HCT116 (cell line): ENCODE results near the gene EYA2. TPM values are rescaled to one million over a fixed set of nuclear protein-coding genes. Genes with fewer than 3 reads are reported as not detected.

ENCODE experiments used
- ATAC-seq: fragments of 200-7000 bp; cut with Tn5 transposase; 2 replicates; pipeline ENCODE4 v1.9.1; 2020; ENCODE audit warnings: mild to moderate bottlenecking, moderate library complexity
- BruUV-seq: library from RNA; stranded (reverse); fragments of 400-500 nt; replicated peaks from 2 replicates; lab custom pipeline; 2021; lab: Mats Ljungman, UMichigan
- CTCF ChIA-PET: fragments of 300-600 bp; sonication (Branson Sonifier 250); formaldehyde crosslinking; loops from one replicate; lab custom pipeline; 2021; ENCODE audit warnings: antibody characterized with exemption; lab: Charles Lee
- POLR2A ChIA-PET: fragments of 300-600, 350-600 bp; sonication (Branson Sonifier 250); formaldehyde crosslinking; loops from one replicate; lab custom pipeline; 2021; ENCODE audit warnings: antibody characterized with exemption; lab: Charles Lee
- RAD21 ChIA-PET, 2 experiments: fragments of 300-600 bp; sonication (Branson Sonifier 250); formaldehyde crosslinking; loops; one replicate each; lab custom pipeline; 2023; ENCODE audit warnings: low total read pairs in 2 of 2; ENCODE audit not compliant: uncharacterized antibody in 2 of 2, unreplicated experiment in 2 of 2, low non-redundant PET in 1 of 2; lab: Charles Lee
- DNase-seq: peaks from one replicate; pipeline ENCODE4 v3.0.0-alpha.2; 2010; ENCODE audit warnings: low read depth, low spot score
- H2AFZ ChIP-seq: fragments of 200-600 bp; shearing (Covaris generic), sonication (generic); 2 replicates; pipeline ENCODE4 v1.6.1; 2017; ENCODE audit warnings: low read depth, mixed run types, mixed read lengths, antibody characterized with exemption, low read length; ENCODE audit not compliant: poor library complexity, severe bottlenecking
- H3K27ac ChIP-seq: 2 replicates; pipeline ENCODE4 v1.5.1; 2012; ENCODE audit warnings: low read depth, low read length
- H3K27me3 ChIP-seq: fragments of 200-600 bp; sonication (generic); 2 replicates; pipeline ENCODE4 v1.6.1; 2016; ENCODE audit warnings: mixed run types, low read length, mixed read lengths; ENCODE audit not compliant: insufficient read depth
- H3K36me3 ChIP-seq, 2 experiments: fragments of 200-500 bp in 1 of 2; fragments of 200-600 bp in 1 of 2; sonication (Bioruptor generic) in 1 of 2; sonication (generic) in 1 of 2; 2 replicates each; pipeline versions ENCODE4 v1.5.1 to v1.6.1; 2014 to 2016; ENCODE audit warnings: low read length in 2 of 2, inconsistent platforms in 1 of 2, mixed read lengths in 1 of 2, mixed run types in 1 of 2; ENCODE audit not compliant: insufficient read depth in 2 of 2, control insufficient read depth in 1 of 2
- H3K4me1 ChIP-seq, 2 experiments: fragments of 200-600 bp in 1 of 2; sonication (generic) in 1 of 2; 2 replicates each; pipeline versions ENCODE4 v1.5.1 to v1.6.1; 2012 to 2017; ENCODE audit warnings: low read length in 2 of 2, inconsistent platforms in 1 of 2, mild to moderate bottlenecking in 1 of 2, mixed read lengths in 1 of 2, mixed run types in 1 of 2, moderate library complexity in 1 of 2; ENCODE audit not compliant: insufficient read depth in 2 of 2, control insufficient read depth in 1 of 2
- H3K4me2 ChIP-seq: fragments of 200-600 bp; sonication (generic); 2 replicates; pipeline ENCODE4 v1.6.1; 2017; ENCODE audit warnings: mixed run types, low read length, mixed read lengths
- H3K4me3 ChIP-seq, 2 experiments: fragments of 200-600 bp in 1 of 2; sonication (generic) in 1 of 2; replicated peaks in 1 of 2; 2 replicates each; pipeline ENCODE4 v1.5.1; 2011 to 2016; ENCODE audit warnings: low read length in 2 of 2, control low read depth in 1 of 2, low read depth in 1 of 2, mild to moderate bottlenecking in 1 of 2, mixed read lengths in 1 of 2, mixed run types in 1 of 2
- H3K79me2 ChIP-seq: fragments of 200-600 bp; sonication (generic); 2 replicates; pipeline ENCODE4 v1.6.1; 2017; ENCODE audit warnings: mild to moderate bottlenecking, mixed run types, low read length, moderate library complexity, mixed read lengths; ENCODE audit not compliant: insufficient read depth
- H3K9ac ChIP-seq: fragments of 200-600 bp; sonication (generic); 2 replicates; pipeline ENCODE4 v1.6.1; 2016; ENCODE audit warnings: low read length, mixed read lengths
- H3K9me2 ChIP-seq: fragments of 200-600 bp; sonication (generic), shearing (Covaris generic); 2 replicates; pipeline ENCODE4 v1.6.1; 2017; ENCODE audit warnings: mixed run types, mild to moderate bottlenecking, moderate library complexity; ENCODE audit not compliant: insufficient read depth
- H3K9me3 ChIP-seq, 2 experiments: fragments of 200-500 bp in 1 of 2; fragments of 200-600 bp in 1 of 2; sonication (Bioruptor generic) in 1 of 2; sonication (generic) in 1 of 2; 2 replicates each; pipeline ENCODE4 v1.6.1; 2014 to 2017; ENCODE audit warnings: low read length in 2 of 2, mixed read lengths in 2 of 2, inconsistent platforms in 1 of 2, low read depth in 1 of 2, mild to moderate bottlenecking in 1 of 2, mixed run types in 1 of 2, moderate library complexity in 1 of 2; ENCODE audit not compliant: control insufficient read depth in 1 of 2, insufficient read depth in 1 of 2
- H4K20me1 ChIP-seq: fragments of 200-600 bp; sonication (generic), shearing (Covaris generic); 2 replicates; pipeline ENCODE4 v1.6.1; 2017; ENCODE audit warnings: mixed run types, mild to moderate bottlenecking, moderate library complexity; ENCODE audit not compliant: insufficient read depth
- ATF3 ChIP-seq: IDR thresholded peaks from 2 replicates; pipeline ENCODE4 v1.6.1; 2012
- CBX3 ChIP-seq: IDR thresholded peaks from 2 replicates; pipeline ENCODE4 v1.6.1; 2012; ENCODE audit warnings: low read depth
- CEBPB ChIP-seq: IDR thresholded peaks from 2 replicates; pipeline ENCODE4 v1.6.1; 2012; ENCODE audit warnings: low read depth
- CTCF ChIP-seq, 3 experiments: fragments of 200-600 bp in 1 of 3; sonication (generic) in 1 of 3; IDR thresholded peaks in 2 of 3; conservative IDR thresholded peaks in 1 of 3; 2 replicates each; pipeline ENCODE4 v1.5.1; 2012 to 2017; ENCODE audit warnings: low read depth in 2 of 3, low read length in 2 of 3, antibody characterized with exemption in 1 of 3, borderline replicate concordance in 1 of 3, control low read depth in 1 of 3, mild to moderate bottlenecking in 1 of 3, mixed read lengths in 1 of 3, mixed run types in 1 of 3, moderate library complexity in 1 of 3; ENCODE audit not compliant: insufficient read depth in 1 of 3
- EGR1 ChIP-seq: IDR thresholded peaks from 2 replicates; pipeline ENCODE4 v1.6.1; 2012; ENCODE audit warnings: low read depth
- ELF1 ChIP-seq: IDR thresholded peaks from 2 replicates; pipeline ENCODE4 v1.6.1; 2012; ENCODE audit warnings: low read depth, borderline replicate concordance
- FOSL1 ChIP-seq: IDR thresholded peaks from 2 replicates; pipeline ENCODE4 v1.6.1; 2012; ENCODE audit warnings: low read depth
- JUND ChIP-seq: IDR thresholded peaks from 2 replicates; pipeline ENCODE4 v1.6.1; 2012
- MAX ChIP-seq: IDR thresholded peaks from 2 replicates; pipeline ENCODE4 v1.6.1; 2012
- POLR2AphosphoS5 ChIP-seq: IDR thresholded peaks from 2 replicates; pipeline ENCODE4 v1.6.1; 2011; ENCODE audit warnings: mild to moderate bottlenecking, low read depth, low read length, moderate library complexity
- RAD21 ChIP-seq: IDR thresholded peaks from 2 replicates; pipeline ENCODE4 v1.6.1; 2012; ENCODE audit warnings: low read depth, mild to moderate bottlenecking
- REST ChIP-seq: IDR thresholded peaks from 2 replicates; pipeline ENCODE4 v1.6.1; 2012; ENCODE audit warnings: low read depth
- SIN3A ChIP-seq: IDR thresholded peaks from 2 replicates; pipeline ENCODE4 v1.6.1; 2012; ENCODE audit warnings: low read depth
- SP1 ChIP-seq: IDR thresholded peaks from 2 replicates; pipeline ENCODE4 v1.6.1; 2012; ENCODE audit warnings: low read depth
- SRF ChIP-seq: IDR thresholded peaks from 2 replicates; pipeline ENCODE4 v1.6.1; 2012; ENCODE audit warnings: low read depth
- TCF7L2 ChIP-seq: IDR thresholded peaks from 2 replicates; pipeline ENCODE4 v1.7.0; 2011; ENCODE audit warnings: borderline replicate concordance, inconsistent platforms; ENCODE audit not compliant: insufficient read depth, insufficient read length; ENCODE audit errors: extremely low read depth
- ZBTB33 ChIP-seq: IDR thresholded peaks from 2 replicates; pipeline ENCODE4 v1.6.1; 2011; ENCODE audit warnings: mild to moderate bottlenecking, low read length, moderate library complexity; ENCODE audit not compliant: insufficient replicate concordance; ENCODE audit errors: extremely low read depth
- ZNF274 ChIP-seq: fragments of 200-500 bp; sonication (Bioruptor generic); IDR thresholded peaks from 2 replicates; pipeline ENCODE4 v1.6.1; 2014; ENCODE audit warnings: mild to moderate bottlenecking, low read depth, low read length, inconsistent platforms
- intact Hi-C: fragments of 100-400 bp; cut with micrococcal nuclease; formaldehyde crosslinking; loops from 2 replicates; pipeline ENCODE4 v1.10.0; 2022
- total RNA-seq: library from RNA; stranded (reverse); gene quantifications from one replicate; pipeline ENCODE4 v1.2.1, GENCODE V29; 2021; ENCODE audit not compliant: unreplicated experiment

EYA2 gene
- total RNA-seq, 1 experiment from 2014 or later, result not detected

- H3K27me3 ChIP-seq, result peaks cover 7% of the 10 kb centered on the region; the same call in 1 of the 2 replicates
- H3K79me2 ChIP-seq, result no peaks in the 10 kb centered on the region
- ChIA-PET POLR2A (no interaction called here), RAD21 (no interaction called here), CTCF (no interaction called here)
- H3K9me2 ChIP-seq, result no peaks in the 10 kb centered on the region
- H3K36me3 ChIP-seq, result no peaks in the 10 kb centered on the region
- BruUV-seq, result no TSS peak
- no peak overlapping the region for H2AFZ ChIP-seq
- TF ChIP-seq ZBTB33 (no peak), POLR2AphosphoS5 (no peak), ELF1 (no peak), SRF (no peak), ATF3 (no peak), CTCF (IDR thresholded peaks at IDR 0.05 in 2 of 3, conservative IDR thresholded peaks at IDR 0.05 in 1 of 3; ENCODE audit: borderline replicate concordance in 1 of 3, insufficient read depth in 1 of 3, low read depth in 2 of 3, low read length in 2 of 3) (no peak), MAX (no peak), JUND (no peak), TCF7L2 (no peak), REST (no peak), SIN3A (no peak), SP1 (no peak), CEBPB (no peak), ZNF274 (no peak), EGR1 (no peak), CBX3 (no peak), FOSL1 (no peak), RAD21 (no peak)
- H3K9me3 ChIP-seq, result no peaks in the 10 kb centered on the region
- H4K20me1 ChIP-seq, result no peaks in the 10 kb centered on the region
- H3K27ac ChIP-seq, result no peak overlapping the region
- no peak overlapping the region for H3K9ac ChIP-seq
- DNase-seq (no peak), ATAC-seq (no peak)
- intact Hi-C loops, result no loop called here
- no peak overlapping the region for H3K4me2 ChIP-seq
- H3K4me3 ChIP-seq, result no peak overlapping the region
- H3K4me1 ChIP-seq, result no peaks in the 10 kb centered on the region
Observed at GRCh38 chr20:46915575-46916257, 21.1 kb downstream of the EYA2 start.
